Mucosa of stomach (tissue), 1 donor: ENCODE results near the gene MAS1.
"Not testable (repeated sequence)": the region's sequence is repeated elsewhere in the genome, so short reads cannot be mapped to it uniquely, and the experiment has no call there.

Source experiments
- H3K27me3 ChIP-seq: one replicate; pipeline ENCODE4 v1.7.0; 2013; ENCODE audit warnings: mild to moderate bottlenecking, low read length; ENCODE audit not compliant: control insufficient read depth, insufficient read depth
- H3K36me3 ChIP-seq: one replicate; pipeline ENCODE4 v1.7.0; 2013; ENCODE audit warnings: low read length; ENCODE audit not compliant: control insufficient read depth, insufficient read depth
- H3K4me1 ChIP-seq: one replicate; pipeline ENCODE4 v1.7.0; 2013; ENCODE audit warnings: mild to moderate bottlenecking, low read length; ENCODE audit not compliant: control insufficient read depth, insufficient read depth
- H3K4me3 ChIP-seq: one replicate; pipeline ENCODE4 v1.7.0; 2013; ENCODE audit warnings: low read length
- H3K9ac ChIP-seq: one replicate; pipeline ENCODE4 v1.7.0; 2013; ENCODE audit warnings: mild to moderate bottlenecking, low read length, moderate library complexity
- H3K9me3 ChIP-seq: one replicate; pipeline ENCODE4 v1.7.0; 2013; ENCODE audit warnings: mild to moderate bottlenecking, low read length, moderate library complexity; ENCODE audit not compliant: control insufficient read depth
- donor health status: Pancreatic carcinoma.

MAS1 gene

DNA sequence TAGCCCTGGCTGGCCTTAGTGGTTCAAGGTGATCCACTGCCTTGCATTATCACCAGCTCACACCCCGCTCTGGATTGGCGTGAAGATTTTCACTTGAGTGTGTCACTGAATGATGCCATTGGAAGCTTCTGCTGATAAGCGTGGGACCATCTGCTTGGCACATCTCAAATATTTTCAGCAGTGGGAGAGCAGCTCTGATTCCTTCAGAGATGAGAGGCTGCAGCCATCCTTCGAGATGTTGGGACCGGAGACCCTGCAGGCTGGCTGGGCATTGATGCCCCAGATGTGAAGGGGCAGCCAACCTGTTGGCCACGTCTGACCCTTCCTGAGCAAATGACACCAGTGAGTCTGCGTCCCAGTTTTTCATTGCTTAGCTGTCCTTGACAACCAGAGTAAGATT lies at the start of gene MAS1:
MAS1 (plus strand) TSS at position 197 of the 400 bp plus-strand sequence. CDS start 15,968 bp downstream, outside the sequence.
- peaks cover 12% of the 10 kb centered on the region for H3K4me1 ChIP-seq
- peaks cover 6% of the 10 kb centered on the region for H3K27me3 ChIP-seq
- H3K9me3 ChIP-seq: no peaks in the 10 kb centered on the region
- H3K9ac ChIP-seq: no peak within 1 kb of the TSS
- H3K4me3 ChIP-seq: no peak within 1 kb of the TSS
- no peaks in the 10 kb centered on the region for H3K36me3 ChIP-seq

DNA sequence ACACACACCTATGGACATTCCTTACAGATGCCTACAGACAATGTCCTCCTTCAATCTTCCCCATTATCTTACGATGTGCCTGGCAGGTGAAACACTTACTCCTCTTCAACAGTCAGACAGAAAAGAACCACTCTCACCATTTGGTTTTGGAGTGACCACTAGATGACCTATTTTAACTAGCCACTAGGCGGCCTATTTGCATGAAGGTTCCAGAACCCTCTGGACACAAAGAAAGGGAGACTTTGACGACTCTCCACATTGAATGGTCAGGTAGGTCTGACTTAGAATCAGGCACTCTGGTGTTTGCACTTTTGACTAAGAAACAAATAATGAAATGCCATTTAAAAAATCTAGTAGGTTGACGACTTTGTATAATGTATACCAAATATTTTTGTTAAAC lies 48.8 kb upstream of the MAS1 start:
- no peaks in the 10 kb centered on the region for H3K4me1 ChIP-seq
- H3K9ac ChIP-seq: no peak overlapping the region
- H3K36me3 ChIP-seq: no peaks in the 10 kb centered on the region
- no peak overlapping the region for H3K4me3 ChIP-seq
- H3K9me3 ChIP-seq: no peaks in the 10 kb centered on the region
- no peaks in the 10 kb centered on the region for H3K27me3 ChIP-seq

DNA sequence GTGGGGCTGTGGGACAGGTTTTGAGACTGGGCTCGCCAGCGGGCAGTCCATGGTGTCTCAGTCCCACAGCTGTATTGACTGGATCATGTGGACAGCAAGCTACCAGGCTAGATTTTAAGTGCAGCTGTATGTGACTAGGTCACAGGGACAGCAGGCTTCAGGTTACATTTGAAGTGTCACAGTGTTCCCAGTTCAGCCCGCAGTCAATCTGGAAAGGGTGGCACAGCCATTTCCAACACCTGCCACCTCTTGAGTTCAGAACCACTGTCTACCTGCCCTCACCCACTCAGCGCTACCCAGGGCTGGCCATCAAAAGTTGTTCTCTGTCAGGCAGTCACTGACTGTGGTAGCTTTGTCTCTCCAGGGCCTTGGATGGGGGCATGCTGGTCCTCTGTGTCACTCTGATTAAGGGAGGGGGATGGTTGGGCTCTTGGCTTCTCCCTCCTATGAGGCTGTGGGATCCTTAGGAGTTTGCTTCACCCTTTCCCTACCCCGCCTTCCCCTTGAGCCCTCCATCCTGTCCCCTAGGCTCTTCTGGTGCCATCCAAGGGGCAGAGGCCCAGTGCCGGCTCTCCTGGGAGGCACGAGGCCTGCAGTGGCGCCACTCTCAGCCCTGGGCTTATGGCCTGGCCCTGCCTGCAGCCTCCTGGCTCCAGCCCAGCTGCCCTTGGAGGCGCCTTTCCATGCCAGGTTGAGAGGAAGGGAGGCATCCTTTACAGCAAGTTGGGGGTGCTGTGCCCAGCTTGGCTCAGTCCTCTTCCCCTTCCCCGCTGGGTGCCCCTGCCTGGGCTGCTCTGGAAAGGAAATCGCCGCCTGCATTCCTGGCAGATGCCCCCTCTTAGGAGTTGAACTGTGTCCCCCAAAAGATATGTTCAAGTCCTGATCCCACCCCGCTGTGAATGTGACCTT lies 45.8 kb upstream of the MAS1 start:
- no peaks in the 10 kb centered on the region for H3K4me1 ChIP-seq
- H3K36me3 ChIP-seq: no peaks in the 10 kb centered on the region

DNA sequence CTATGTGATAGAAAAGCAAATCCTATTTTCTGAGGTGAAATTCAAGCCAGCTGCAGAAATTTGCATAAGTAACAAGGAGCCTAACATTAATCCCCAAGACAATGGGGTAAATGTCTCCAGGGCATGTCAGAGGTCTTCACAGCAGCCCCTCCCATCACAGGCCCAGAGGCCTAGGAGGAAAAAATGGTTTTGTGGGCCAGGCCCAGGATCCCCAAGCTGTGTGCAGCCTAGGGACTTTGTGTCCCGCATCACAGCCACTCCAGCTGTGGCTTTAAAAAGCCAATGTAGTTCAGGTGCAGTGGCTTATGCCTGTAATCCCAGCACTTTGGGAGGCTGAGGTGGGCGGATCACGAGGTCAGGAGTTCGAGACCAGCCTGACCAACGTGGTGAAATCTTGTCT lies 42.2 kb upstream of the MAS1 start:
- not testable (repeated sequence) for H3K36me3 ChIP-seq, H3K9ac ChIP-seq, H3K9me3 ChIP-seq, H3K27me3 ChIP-seq, H3K4me3 ChIP-seq, H3K4me1 ChIP-seq

More for the DNA sequence above, 45.8 kb upstream of the MAS1 start:
- Histone ChIP-seq H3K4me3 (no peak overlapping the region), H3K9ac (no peak overlapping the region), H3K9me3 (no peaks in the 10 kb centered on the region), H3K27me3 (no peaks in the 10 kb centered on the region)

DNA sequence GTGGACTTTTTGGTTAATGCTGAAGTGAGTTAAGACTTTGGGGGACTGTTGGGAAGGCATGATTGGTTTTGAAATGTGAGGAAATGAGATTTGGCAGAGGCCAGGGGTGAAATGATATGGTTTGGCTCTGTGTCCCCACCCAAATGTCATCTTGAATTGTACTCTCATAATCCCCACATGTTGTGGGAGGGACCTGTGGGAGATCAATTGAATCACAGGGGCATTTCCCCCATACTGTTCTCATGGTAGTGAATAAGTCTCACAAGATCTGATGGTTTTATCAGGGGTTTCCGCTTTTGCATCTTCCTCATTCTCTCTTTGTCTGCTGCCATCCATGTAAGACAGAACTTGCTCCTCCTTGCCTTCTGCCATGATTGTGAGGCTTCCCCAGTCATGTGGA lies 40.9 kb upstream of the MAS1 start:
- not testable (repeated sequence) for H3K9ac ChIP-seq, H3K27me3 ChIP-seq, H3K4me3 ChIP-seq, H3K36me3 ChIP-seq, H3K4me1 ChIP-seq, H3K9me3 ChIP-seq

DNA sequence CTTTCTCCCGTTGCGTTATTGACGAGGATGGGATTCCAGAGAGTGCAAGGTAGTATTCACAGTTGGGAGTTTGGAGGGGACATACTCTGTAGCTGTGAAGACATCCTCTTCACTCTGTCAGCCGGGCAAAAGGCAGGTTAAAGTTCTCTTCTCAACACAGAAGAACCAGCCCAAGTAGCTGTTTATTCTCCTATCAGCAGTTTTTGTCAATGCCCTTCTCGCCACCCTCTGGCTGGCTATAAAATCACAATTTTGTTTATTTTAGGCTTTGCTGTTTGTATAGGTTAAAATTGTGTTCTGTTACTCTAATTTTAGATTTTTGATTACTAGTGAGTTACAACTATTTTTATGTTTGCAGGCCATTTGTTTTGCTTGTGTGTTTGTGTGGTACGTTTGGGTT lies 37.9 kb upstream of the MAS1 start:
- Histone ChIP-seq H3K4me1 (no peaks in the 10 kb centered on the region), H3K27me3 (no peaks in the 10 kb centered on the region), H3K4me3 (no peak overlapping the region), H3K36me3 (no peaks in the 10 kb centered on the region), H3K9ac (no peak overlapping the region), H3K9me3 (no peaks in the 10 kb centered on the region)

DNA sequence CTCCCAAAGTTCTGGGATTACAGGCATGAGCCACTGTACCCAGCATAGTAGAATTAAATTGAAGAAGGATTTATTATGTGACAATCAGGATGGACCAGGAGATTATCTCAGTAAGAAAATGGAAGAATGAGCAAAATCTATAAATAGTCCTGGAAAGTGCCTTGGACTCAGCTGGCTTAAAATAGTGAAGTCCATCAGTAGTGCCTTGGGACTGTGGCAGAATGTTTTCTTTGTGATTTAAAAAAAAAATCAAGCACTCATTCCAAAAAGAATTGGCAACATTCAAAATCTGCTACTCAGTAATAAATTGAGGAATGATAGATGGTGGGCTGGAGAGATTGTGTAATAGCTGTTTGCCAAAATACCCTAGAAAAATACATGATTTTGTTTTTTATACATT lies 37.0 kb upstream of the MAS1 start:
- Histone ChIP-seq H3K4me1 (no peaks in the 10 kb centered on the region), H3K9me3 (no peaks in the 10 kb centered on the region), H3K36me3 (no peaks in the 10 kb centered on the region), H3K27me3 (no peaks in the 10 kb centered on the region), H3K4me3 (no peak overlapping the region), H3K9ac (no peak overlapping the region)

DNA sequence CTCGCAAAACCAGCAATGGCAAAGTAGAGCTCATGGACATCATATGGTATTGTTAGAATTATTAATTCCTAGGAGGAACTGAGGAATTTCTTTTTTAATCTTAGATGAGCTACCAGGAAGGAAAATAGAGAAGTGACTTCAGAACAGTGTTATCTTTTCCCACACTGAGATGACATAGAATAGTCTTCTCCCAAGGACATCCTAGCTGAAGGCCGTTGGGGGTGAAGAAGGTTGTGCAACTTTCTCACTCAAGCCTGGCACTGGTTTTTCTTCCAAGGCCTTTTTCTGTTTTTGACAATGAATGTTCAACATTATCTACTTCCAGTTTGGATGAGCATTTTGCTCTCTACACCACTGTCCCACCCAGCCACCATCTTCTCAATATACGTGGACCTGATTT lies 35.8 kb upstream of the MAS1 start:
- H3K9me3 ChIP-seq: no peaks in the 10 kb centered on the region
- H3K4me1 ChIP-seq: no peaks in the 10 kb centered on the region
- no peaks in the 10 kb centered on the region for H3K36me3 ChIP-seq
- no peaks in the 10 kb centered on the region for H3K27me3 ChIP-seq
- H3K9ac ChIP-seq: no peak overlapping the region
- no peak overlapping the region for H3K4me3 ChIP-seq

DNA sequence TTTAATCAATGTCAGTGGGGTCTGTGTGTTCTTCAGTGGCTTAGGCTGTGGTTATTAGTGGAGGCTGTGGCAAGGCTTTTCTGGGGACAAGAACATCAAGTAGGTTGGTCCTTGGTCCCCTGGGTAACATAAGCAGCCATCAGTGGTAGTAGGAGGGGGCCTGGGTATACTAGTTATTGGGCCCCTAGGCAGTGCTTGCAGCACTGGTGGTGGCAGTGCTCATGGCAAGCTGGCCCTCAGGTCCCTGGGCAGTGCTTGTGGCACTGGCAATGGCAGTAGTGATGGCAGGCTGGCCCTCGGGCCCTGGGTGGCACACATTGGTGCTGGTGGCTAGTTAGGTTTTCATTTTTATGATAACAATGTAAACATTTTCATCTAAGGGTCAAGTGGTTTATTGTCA lies 32.5 kb upstream of the MAS1 start:
- H3K4me1 ChIP-seq: no peaks in the 10 kb centered on the region

DNA sequence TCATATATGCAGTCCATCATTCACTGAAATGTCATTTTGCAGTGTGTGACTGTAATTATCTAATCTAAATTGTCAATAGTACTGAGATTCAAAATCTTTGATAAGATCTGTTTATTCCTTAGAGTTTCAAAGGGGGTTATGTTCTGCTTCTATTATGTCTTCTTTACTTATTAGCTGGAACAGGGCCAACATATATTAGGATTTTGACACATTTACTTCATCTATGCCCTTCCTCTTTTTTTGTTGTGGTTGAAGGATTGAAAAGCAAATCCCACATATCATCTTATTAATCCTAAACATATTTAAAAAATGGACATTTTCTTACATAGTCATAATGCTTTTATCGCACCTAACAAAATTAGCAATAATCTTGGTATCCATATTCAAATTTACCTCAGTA lies 30.3 kb upstream of the MAS1 start:
- H3K36me3 ChIP-seq: no peaks in the 10 kb centered on the region
- no peaks in the 10 kb centered on the region for H3K27me3 ChIP-seq
- H3K9ac ChIP-seq: no peak overlapping the region
- H3K4me1 ChIP-seq: no peaks in the 10 kb centered on the region
- no peak overlapping the region for H3K4me3 ChIP-seq
- no peaks in the 10 kb centered on the region for H3K9me3 ChIP-seq

More for the DNA sequence above, 32.5 kb upstream of the MAS1 start:
- Histone ChIP-seq H3K4me3 (no peak overlapping the region), H3K27me3 (no peaks in the 10 kb centered on the region), H3K9ac (no peak overlapping the region), H3K9me3 (no peaks in the 10 kb centered on the region), H3K36me3 (no peaks in the 10 kb centered on the region)

DNA sequence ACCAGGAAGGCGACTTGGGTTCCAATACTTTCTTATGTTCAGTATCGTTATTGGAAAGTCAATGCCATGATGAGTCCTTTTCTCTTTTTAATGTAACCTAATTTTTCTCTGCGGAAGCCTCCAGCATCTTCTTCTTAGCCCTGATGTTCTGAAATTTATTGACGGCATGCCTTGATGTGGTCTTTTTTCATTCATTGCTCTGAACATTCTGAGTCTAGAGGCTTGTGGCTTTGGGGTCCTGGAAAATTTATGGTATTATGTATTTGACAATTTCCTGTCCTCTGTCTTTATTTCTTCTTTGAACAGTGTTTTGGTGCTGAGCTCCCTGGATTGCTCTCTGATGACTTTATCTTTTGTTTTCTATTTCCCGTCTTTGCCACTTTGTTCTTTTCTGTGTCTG lies 28.7 kb upstream of the MAS1 start:
- Histone ChIP-seq H3K4me3 (no peak overlapping the region), H3K27me3 (no peaks in the 10 kb centered on the region), H3K9me3 (no peaks in the 10 kb centered on the region), H3K9ac (no peak overlapping the region), H3K4me1 (no peaks in the 10 kb centered on the region), H3K36me3 (no peaks in the 10 kb centered on the region)

DNA sequence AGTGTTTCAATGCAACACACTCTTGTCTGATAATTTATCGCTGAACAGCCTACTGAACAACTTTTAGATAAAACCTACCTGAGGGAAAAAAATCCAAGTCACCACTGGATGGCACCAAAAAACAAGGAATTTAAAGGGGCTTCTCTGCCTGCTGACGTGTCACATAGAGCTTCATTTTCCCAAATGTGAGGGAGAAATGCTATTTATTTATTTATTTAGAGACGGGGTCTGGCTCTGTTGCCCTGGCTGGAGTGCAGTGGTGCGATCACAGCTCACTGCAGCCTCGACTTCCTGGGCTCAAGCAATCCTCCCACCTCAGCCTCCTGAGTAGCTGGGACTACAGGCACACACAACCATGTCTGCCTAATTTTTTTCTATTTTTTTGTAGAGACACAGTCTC lies 27.4 kb upstream of the MAS1 start:
- H3K9me3 ChIP-seq, H3K9ac ChIP-seq, H3K27me3 ChIP-seq, H3K4me3 ChIP-seq, H3K4me1 ChIP-seq, H3K36me3 ChIP-seq: not testable (repeated sequence)
